HG03064 (cell line): ENCODE results near the gene ACTN1.

ENCODE experiments used
- ATAC-seq: cut with Tn5 transposase; IDR thresholded peaks from one replicate; pipeline ENCODE4 v1.9.1; 2021; ENCODE audit warnings: low read depth; ENCODE audit not compliant: unreplicated experiment

ACTN1 gene

DNA sequence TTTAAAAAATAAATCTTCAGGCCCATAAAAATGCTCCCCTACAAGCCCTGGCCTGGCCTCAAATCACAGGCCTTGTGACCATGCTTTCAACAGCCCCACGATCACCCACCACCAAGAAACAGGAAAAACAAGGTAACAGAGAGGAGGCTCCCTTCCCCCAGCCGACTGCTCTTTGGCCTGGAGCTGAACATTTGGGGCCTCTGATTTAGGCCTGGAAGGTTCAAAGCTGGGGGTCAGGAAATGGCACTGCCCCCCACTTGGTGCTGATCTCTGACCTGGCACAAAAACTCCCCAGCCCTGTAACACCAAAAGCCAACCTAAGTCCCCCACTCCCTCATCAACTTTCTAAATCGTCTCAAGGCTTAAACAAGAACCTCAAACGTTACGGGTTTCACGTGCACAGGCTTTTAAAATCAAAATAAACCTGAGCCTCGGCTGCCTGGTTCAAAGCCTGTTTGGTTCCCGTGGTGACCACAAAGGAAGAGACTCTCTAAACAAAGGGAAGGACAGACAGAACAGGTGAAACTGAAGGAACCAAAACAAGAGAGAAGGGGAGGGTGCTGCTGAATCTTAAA is 9.0 kb downstream of the ACTN1 start:
- no peak for ATAC-seq

DNA sequence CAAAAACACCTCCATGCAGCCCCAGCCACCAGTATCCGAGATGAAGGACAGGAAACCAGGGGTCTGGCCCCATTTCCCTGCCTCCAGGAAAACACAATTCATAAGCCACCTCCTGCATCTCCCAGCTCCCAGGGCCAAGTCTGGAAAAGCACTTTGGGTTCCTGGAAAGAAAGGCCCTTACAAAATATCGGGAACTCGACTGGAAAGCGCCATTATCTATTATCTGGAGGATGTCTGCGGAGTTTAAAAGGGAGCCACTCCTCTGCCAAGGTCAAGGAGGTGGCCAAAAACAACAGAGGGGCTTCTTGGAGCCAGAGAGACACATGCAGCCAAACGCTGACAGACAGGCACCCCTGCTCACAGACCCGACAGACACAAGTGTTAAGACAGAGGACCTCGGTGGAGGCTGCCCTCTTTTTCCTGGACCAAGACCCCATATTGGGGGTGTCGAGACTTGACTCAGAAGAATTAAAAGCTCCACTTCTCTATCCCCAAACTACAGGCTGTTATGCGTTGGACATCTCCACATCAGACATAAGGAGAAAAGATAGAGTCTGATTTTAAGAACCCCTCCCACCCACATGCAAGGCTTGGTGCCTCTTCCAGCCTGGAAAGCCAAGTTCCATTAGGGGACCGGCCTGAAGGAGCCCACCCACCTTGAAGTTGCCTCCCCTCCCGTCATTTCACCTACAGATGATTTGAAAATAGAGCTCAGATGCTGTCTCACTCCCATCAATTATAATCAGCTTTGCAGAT is 9.6 kb downstream of the ACTN1 start:
- ATAC-seq, result no peak

DNA sequence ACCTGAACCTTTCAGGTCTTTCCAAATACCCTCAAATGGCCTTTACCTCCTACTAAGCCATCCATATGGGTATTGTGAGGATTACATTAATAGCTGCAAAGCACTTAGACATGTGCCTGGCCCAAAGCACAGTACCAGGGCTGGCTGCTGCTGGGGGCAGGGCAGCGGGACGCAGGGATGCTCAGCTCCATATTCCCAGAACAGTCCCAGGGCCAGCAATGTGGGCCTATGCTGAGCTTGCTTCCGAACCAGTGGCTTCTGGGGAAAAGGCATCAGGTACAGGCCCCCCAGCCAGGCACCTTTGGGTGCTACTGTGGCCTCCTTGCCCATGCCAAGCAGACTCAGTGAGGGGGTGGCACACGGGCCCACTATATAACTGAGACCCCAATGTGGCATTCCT is 10.4 kb downstream of the ACTN1 start:
- ATAC-seq, result no peak

DNA sequence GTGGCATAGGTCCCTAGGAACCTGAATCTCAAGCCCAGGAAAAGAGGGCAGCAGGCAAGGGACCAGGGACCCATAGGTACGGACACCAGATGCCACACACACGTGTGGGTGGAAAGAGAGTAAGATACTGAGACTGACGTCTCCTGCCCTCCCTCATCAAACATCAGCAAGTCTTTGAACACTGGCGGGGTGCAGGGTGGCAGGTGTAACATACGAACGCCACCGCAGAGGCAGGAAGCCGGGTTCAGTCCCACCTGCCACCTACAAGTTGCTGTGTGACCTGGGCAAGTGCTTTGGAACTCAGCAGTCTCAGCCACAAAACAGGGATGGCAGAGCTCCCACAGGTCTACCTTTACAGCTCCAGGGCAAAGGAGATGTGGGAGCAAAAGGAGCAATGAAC is 11.1 kb downstream of the ACTN1 start:
- ATAC-seq, result no peak

DNA sequence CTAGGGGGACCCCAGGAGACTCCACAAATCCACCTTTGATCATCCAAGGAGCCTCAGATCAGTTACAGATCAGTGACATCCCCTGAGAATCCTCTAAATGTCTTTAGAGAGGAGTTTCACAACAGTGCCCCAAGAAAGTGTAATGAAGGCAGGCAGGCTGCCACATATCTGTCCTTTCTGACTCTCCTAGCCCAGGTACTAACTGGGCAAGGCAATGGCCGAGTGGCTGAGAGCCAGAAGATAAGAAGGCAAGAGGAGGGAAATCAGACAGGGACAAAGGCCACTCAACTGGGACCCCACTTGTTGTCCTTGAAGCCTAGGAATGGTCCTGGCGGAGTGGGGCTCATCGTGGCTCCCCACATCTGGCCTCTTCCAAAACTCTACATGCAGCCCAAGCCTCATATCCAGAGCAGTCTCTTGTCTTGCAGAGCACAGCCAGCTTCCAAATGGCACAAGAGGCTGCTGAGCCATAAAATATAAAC is 11.6 kb downstream of the ACTN1 start:
- no peak for ATAC-seq

DNA sequence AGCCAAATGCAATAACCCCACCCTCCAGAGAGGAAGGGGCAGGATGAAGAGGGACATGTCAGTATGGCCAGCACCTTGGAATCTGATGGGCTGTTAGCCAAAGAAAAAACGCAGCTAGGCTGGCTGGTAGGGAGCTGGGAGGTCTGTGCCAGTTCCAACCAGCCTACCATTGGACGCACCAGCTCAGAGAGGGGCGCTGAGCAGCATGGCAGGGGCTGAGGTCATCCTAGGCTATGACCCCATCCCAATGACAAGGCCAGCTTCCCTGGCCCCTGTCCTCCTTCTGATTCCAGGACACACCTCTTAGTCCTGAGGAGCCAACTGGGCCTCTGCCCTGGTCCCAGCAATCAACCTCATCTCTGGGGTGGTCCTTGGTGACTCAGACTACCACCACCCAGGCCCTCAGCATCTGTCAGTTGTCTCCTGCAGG is 12.2 kb downstream of the ACTN1 start:
- ATAC-seq, result no peak

DNA sequence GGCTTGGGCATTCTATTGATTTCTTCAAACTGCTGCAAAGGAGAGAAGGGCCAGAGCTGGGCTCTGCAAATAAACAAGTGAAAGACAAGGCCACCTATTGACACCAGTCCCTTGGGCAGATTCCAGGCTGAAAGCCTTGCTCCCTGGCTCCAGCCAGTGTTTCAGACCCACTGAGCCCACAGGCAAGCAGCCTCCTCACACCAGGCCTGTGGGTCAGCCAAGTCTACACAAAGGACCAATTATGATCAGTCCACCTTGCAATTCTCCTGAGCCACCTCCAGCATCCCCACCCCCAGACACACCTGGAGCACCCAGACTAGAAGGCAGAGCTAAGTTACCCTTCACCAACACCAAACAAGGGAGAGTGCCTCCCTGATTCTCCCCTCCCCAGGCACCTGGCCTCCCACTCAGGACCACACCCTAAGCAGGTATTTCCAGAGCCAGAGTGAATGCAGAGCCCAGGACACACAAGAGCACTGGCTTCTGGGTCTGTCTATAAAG is 13.8 kb downstream of the ACTN1 start:
- no peak for ATAC-seq

DNA sequence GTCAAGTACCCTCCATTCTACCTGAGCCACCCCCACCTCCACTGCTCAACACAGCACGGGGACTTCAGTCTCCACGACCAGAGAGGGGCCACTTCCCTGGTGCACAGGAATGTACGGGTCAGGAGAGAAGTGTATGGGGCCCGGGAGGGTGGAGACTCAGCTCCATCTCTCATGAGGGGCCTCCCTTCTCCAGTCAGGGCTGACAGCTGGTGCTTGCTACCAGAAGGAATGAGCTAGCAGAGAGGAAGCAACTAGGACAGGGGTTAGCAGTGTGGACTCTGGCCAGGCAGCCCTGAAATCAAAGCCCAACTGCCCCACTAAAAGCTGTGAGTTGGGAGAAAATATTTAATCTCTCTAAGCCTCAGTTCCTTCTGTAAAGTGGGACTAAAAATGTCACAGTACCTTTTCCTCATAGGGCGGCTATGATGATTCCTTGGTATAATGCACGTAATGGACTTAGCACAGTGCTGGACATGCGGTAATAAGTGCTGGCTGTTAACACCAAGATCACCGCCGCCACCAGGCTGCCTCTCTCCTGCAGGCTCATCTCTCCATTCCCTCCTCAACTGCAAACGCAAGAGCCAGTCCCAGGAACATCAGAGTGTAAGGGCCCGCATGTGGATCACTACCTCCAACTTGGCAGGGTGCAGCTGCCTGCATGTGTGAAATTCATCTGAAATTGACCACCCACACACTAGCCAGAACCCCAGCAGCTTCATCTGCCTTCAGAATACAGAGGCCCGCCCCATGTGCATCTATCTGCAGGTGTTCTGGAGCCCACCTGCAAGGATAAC is 14.6 kb downstream of the ACTN1 start:
- no peak for ATAC-seq

DNA sequence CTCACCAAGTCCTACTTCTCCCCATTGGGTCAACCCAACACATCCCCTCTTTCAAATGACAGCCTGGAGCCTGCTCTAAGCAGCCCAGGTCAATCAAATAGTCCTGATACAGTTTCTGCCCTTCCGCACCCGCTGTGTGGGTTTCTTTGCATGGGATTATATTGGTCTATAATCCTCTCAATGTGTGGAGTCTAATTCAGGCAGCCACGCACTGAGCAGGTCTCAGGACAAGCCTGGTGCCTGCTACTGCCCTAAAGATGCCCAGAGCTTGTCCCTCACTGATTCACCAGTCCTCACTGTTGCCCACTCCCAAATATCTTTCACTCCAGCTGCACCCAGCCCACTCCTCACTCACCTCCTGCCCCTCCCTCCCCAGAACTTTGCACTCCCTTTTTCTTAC is 16.4 kb downstream of the ACTN1 start:
- no peak for ATAC-seq

DNA sequence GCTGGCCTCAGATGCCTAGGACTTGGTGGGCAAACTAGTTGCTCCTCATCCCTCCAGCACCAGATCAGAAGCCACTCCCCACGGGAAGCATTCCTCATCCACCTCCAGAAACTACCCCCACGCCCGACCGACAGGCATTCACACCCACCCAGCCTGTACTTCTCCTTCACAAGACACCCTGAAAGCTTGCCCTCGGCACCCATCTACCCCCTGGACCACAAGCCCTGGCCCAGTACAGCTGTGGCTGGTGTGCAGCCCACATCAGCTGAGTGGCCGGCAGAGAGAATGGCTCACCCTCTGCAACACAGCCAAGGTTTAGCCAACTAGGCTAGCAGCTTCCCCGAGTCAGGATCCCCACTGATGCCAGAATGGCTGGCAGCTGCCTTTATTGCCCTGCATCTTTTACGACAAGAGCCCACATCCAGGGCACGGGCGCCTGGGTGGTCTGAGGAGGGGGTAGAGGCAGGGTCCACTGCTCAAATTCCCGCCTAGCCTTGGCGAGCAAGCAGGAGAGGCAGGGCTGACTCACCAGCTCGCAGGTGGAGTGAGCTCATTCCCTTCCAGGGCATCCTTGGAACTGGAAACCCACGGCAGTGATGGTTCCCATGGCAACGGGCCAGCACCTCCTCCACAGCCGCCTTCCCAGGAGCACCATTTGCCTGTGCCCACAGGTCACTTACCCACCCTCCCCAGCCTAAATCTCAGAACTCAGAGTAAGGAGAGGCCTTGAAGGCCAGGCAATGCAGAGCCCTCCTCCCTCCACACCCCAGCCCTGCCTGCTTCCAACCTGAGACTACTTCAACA is 17.1 kb downstream of the ACTN1 start:
- ATAC-seq, result no peak

DNA sequence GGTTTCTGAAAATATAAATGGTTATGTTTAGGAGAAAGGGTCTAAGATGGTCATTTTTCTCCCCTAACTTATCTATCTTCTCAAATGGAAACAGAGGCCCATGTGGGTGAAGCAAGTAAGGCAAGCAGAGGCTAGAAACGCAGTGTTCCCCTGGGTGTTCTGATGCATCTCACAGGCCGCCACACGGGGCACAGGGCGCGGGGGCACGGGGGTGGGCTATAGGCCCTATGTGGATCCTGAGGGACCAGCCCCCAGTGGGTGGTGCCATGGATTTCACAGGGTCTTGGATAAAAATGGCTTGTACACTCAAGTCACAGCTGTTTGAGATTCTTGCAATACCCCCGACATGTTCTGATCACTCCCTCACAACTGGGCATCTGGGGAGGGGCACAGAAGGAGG is 17.7 kb downstream of the ACTN1 start:
- ATAC-seq, result no peak

DNA sequence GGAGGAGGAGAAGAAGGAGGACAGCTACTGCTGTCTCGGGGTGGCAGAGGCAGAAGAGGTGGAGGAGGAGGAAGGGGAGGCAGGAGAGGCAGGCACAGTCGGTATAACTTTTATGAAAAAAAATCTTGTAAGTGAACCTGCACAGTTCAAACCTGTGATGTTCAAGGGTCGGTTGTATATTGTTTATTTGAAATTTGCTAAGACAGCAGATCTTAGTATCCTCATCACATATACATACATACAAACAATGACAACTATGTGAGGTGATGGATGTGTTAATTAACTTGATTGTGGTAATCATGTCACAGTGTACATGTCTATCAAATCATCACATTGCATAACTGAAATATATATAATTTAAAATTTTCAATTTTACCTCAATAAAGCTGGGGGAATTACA is 19.0 kb downstream of the ACTN1 start:
- ATAC-seq, result no peak

DNA sequence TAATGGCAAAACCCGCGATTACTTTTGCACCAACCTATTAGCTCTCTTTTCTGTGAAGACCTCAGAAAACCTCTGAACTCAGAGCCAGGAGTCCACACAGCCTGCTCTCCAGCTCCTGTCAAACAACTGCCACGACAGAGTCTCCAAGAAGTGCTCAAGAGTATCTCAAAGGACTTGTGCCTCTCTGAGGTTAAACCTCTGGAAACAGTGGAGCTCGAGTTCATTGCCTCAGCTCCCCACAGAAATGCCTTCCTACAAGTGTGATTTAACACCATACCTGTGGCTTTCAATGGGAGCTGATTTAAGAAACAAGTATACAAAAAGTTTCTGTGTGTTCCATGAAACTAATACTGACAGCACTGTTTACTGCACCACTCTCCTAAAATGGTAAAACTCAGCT is 20.1 kb downstream of the ACTN1 start:
- ATAC-seq, result no peak

DNA sequence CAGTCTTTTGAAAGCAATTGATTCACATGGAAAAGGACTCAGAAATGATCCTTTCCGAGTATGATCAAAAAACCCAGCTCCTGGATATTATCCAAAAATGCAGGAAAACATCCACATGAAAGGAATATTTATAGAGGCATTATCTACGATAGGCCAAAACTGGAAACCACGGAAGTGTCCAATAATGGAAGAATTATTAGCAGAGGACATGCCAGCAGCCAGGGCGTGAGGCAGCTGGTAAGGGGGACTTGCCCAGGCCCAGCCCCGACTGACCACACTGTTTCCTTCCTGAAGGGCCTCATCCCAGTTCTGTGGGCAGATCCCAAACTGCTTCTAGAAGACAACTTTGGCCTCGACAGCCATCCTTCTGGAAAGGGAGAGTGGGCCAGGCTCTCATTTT is 20.5 kb downstream of the ACTN1 start:
- ATAC-seq, result no peak

DNA sequence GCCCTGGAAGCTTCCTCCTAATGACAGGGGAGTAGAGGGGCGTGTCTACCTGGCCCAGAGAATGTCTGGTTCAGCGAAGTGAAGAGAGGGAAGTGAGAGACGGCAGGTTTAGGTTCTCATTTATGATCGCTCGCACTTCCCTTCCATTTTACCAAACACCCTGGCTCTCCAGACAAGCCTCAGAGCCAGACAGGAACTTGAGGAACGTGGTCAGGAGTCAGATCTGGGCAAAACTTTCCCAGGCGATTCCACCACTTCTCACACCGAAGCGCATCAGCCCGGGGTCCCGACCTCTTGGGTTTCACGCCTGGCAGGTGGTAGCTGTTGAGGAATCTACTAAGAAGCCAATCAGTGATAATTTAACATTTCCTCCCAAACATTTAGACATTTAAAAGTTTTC is 21.3 kb downstream of the ACTN1 start:
- no peak for ATAC-seq

DNA sequence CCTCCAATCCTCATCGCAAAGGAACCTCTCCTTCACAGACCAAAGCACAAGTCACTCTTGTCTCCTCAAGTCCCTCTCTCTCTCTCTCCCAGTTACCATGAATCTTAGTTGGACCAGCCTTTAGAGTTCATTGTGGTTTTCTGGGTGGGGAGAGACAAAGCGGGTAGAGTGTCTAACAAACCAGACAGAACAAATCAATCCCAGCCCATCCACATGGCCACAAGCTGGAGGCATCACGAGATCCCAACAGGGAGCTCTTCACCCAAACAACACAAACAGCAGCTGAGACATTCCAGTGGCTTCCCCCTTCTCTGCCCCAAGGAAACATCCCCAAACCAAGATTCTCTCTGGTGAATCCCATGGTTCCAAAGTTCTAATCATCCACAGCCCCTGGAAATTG is 22.4 kb downstream of the ACTN1 start:
- ATAC-seq, result no peak

DNA sequence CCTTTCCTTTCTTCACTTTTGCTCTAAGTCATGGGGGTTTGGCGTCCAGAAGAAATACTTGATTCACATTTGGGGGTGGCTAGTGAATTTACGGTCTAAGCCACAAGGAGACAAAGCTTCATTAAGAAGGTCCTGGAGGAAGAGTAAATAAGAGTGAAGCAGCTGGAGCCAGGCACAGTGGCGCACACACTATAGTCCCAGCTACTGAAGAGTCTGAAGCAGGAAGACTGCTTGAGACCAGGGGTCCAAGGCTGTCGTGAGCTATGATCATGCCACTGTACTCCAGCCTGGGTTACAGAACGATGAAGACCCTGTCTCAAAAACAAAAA is 23.3 kb downstream of the ACTN1 start:
- no peak for ATAC-seq

DNA sequence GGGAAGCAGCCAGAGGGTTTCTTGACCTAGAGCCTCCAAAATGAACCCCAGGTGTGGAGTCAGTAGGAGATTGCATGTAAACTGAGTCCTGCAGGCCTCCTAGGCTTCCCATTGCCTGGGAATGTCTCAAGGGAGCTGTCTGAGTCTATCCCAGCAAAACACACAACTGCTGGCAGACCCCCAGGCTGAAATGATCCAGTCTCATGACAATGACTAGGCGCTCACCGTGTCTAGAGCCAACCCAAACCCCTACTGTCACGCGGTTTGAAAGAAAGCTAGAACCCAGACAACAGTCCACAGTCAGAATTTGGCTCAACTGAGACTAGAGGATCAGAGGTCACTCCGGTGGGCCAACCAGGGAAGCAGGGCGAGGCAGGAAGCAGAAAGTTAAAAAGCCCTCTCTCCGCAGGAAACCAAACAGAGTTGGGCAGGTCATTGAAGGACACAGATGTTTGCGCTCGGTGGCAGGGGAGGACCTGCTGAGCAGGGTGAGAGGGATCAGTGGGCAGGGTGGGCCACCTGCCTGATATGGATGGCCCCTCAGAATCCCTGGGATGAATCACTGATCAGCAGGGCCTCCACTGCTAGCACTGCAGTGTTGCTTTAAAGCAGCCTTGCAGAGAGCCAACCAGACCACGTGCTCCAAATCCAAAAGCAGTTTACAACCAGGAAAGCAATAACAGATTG is 23.8 kb downstream of the ACTN1 start:
- no peak for ATAC-seq

DNA sequence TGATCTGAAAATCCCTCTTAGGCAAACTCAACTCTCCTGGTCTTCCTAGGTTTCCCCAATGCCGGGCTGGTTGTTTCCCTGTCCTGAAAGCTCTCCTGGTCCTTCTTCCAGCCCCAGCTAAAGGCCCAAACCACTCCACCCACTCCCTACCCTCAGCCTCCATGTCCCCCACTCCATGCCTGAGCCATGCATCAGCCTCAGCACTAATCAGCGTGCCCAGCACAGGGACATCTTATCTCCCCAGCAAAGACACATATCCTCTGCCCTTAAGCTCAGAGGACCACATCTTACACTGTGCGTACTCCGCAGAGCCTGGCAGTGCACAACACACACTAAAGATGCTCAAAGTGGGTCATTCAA is 25.9 kb downstream of the ACTN1 start:
- no peak for ATAC-seq

DNA sequence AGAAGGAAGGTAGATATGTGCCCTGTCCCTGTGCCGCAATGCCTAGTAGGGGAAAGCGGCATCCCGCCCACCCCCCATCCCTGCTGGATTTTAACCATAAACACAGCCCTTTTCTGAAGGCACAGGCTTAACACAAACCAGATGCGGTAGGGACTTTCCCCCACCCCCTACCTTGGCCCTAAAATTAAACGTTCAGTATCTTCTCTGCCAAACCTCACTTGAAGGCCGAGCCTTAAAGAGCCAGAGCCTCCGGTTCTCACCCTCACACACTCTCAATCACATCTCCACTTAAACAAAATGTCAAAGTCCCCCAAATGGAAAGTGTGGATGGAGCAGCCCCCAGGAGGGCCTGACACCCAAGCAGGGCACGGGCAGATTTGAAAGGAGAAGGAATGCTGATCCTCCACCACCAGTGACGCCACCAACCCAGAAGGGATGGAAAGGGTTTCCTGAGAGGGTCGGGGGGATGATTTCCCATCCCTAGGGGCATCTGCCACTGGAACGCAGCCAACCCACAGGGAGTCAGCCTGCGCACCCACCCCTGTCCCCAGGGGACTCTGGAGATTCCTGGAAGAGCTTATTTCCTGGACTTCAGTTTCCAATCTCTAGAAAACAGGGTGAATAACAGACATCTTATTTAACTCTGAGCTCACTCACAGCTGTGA is 26.4 kb downstream of the ACTN1 start:
- no peak for ATAC-seq
